HG02759 (cell line): ENCODE data around the gene CHID1.

Experiments used
- ATAC-seq: cut with Tn5 transposase; IDR thresholded peaks from one replicate; pipeline ENCODE4 v1.9.1; 2021; ENCODE audit warnings: mild to moderate bottlenecking, moderate library complexity; ENCODE audit not compliant: unreplicated experiment

CHID1 gene

GRCh38 chr11:889687-890475, 20.7 kb downstream of the CHID1 start:
- ATAC-seq, result no peak

GRCh38 chr11:889257-889656, 21.4 kb downstream of the CHID1 start:
- no peak for ATAC-seq

GRCh38 chr11:888310-889212, 22.0 kb downstream of the CHID1 start:
- ATAC-seq, result no peak

- no peak for ATAC-seq
Measured at GRCh38 chr11:887589-887988, 23.0 kb downstream of the CHID1 start.

- no peak for ATAC-seq
Measured at GRCh38 chr11:886568-886967, 24.0 kb downstream of the CHID1 start.

- ATAC-seq, result no peak
Measured at GRCh38 chr11:884578-885070, 26.0 kb downstream of the CHID1 start.

- ATAC-seq, result no peak
Measured at GRCh38 chr11:883527-883926, 27.1 kb downstream of the CHID1 start.

GRCh38 chr11:882596-882995, 28.0 kb downstream of the CHID1 start:
- ATAC-seq, result no peak

GRCh38 chr11:880447-880846, 30.2 kb downstream of the CHID1 start:
- ATAC-seq, result no peak

- ATAC-seq, result no peak
Measured at GRCh38 chr11:877565-877964, 33.0 kb downstream of the CHID1 start.

- ATAC-seq, result no peak
Measured at GRCh38 chr11:876545-876944, 34.1 kb downstream of the CHID1 start.

GRCh38 chr11:875769-876301, 34.8 kb downstream of the CHID1 start:
- no peak for ATAC-seq

- no peak for ATAC-seq
Measured at GRCh38 chr11:875203-875602, 35.4 kb downstream of the CHID1 start.

GRCh38 chr11:873706-874105, 36.9 kb downstream of the CHID1 start:
- ATAC-seq, result no peak

GRCh38 chr11:872799-873198, 37.8 kb downstream of the CHID1 start:
- no peak for ATAC-seq

- ATAC-seq, result no peak
Measured at GRCh38 chr11:871472-871871, 39.1 kb downstream of the CHID1 start.

GRCh38 chr11:870418-870817, 40.2 kb downstream of the CHID1 start:
- no peak for ATAC-seq

GRCh38 chr11:870127-870413, 40.5 kb downstream of the CHID1 start:
- ATAC-seq, result no peak

GRCh38 chr11:869399-870126, 41.0 kb downstream of the CHID1 start:
- no peak for ATAC-seq

- ATAC-seq, result no peak
Measured at GRCh38 chr11:868802-869201, 41.8 kb downstream of the CHID1 start.

- ATAC-seq, result no peak
Measured at GRCh38 chr11:868394-868793, 42.2 kb downstream of the CHID1 start.
